ENCODE data around the gene PPP6R1.
"Not testable (repeated sequence)": the region's sequence is repeated elsewhere in the genome, so short reads cannot be mapped to it uniquely, and the experiment has no call there.

- not testable (repeated sequence) for TF ChIP-seq POLR2A, CTCF (IDR thresholded peaks at IDR 0.05)
Measured at GRCh38 chr19:55224679-55225414, 34.0 kb downstream of the PPP6R1 start.

All from uterus (tissue), 2 donors.